Gastrocnemius medialis (tissue), 4 donors: ENCODE data around the gene ZNF579.

Experiments used
- CTCF ChIP-seq, 5 experiments: fragments of 450-650 bp in 3 of 5; fragments of 200-600 bp in 2 of 5; sonication (generic) in 2 of 5; IDR thresholded peaks in 4 of 5; conservative IDR thresholded peaks in 1 of 5; 1 replicate in 4 of 5; 2 replicates in 1 of 5; pipeline ENCODE4 v1.5.1; 2016 to 2019; ENCODE audit warnings: antibody characterized with exemption in 5 of 5, mild to moderate bottlenecking in 3 of 5, moderate library complexity in 3 of 5
- POLR2A ChIP-seq, 2 donors: fragments of 450-650 bp; IDR thresholded peaks; one replicate each; pipeline ENCODE4 v1.6.1; 2017; ENCODE audit warnings: antibody characterized with exemption in 2 of 2, mild to moderate bottlenecking in 2 of 2, moderate library complexity in 2 of 2

DNA sequence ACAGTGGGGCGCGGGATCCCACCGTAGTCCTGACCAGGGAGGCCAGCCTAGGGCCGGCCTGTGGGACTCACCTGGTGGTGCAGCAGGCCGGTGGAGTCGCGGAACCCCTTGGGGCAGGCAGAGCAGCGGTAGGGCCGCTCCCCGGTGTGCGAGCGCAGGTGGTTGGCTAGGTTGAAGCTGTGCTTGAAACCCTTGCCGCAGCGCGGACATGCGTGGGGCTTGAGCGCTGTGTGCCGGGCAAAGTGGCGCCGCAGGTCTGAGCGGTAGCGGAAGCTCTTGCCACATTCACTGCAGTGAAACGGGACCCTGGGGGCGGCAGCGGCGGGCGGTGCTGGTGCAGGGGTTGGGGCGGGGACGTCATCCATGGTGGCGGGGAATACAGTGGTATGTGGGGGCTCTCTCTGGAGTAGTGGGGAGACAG, 16.9 kb upstream of the ZNF579 start:
- TF ChIP-seq POLR2A (IDR thresholded peaks at IDR 0.05) (no peak), CTCF (IDR thresholded peaks at IDR 0.05 in 4 of 5, conservative IDR thresholded peaks at IDR 0.05 in 1 of 5) (no peak)
